ENCODE results near the gene REEP3.

DNA sequence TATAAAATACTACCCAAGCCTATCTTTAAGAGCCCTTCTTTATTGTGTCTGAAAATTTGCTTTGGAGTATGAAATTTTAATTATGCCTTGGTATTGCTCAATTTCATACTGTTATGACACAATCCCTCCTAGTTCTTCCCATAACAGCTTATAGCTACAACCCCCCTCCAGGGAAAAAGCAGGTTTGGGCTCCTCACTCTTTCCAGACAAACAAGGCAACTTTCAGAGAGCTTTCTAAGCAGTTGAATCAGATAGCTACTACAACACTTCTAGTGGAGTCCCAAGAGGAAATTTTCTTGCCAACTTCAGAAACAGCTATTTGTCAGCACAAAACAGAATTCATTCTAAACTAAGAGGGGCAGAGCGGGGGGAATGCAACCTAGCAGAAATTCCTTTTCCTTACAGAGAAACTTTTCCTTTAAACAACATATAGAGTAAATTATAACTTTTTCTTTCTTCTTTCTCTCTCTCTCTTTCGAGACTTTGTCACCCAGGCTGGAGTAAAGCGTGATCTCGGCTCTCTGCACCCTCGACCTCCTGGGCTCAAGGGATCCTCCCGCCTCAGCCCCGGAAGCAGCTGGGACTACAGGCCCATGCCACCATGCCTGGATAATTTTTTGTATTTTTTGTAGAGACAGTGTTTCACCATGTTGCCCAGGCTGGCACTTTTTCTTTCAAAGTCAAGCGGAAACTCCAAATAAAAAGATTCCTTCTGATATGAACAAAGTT, 29.4 kb upstream of the REEP3 start:
- TF ChIP-seq, protein P1, sequence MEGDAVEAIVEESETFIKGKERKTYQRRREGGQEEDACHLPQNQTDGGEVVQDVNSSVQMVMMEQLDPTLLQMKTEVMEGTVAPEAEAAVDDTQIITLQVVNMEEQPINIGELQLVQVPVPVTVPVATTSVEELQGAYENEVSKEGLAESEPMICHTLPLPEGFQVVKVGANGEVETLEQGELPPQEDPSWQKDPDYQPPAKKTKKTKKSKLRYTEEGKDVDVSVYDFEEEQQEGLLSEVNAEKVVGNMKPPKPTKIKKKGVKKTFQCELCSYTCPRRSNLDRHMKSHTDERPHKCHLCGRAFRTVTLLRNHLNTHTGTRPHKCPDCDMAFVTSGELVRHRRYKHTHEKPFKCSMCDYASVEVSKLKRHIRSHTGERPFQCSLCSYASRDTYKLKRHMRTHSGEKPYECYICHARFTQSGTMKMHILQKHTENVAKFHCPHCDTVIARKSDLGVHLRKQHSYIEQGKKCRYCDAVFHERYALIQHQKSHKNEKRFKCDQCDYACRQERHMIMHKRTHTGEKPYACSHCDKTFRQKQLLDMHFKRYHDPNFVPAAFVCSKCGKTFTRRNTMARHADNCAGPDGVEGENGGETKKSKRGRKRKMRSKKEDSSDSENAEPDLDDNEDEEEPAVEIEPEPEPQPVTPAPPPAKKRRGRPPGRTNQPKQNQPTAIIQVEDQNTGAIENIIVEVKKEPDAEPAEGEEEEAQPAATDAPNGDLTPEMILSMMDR (IDR thresholded peaks at IDR 0.05; ENCODE audit: control extremely low read depth in 1 of 3, insufficient read depth in 1 of 3, low read depth in 1 of 3, low read length in 3 of 3) = no peak
- TF ChIP-seq TAF1 (IDR thresholded peaks at IDR 0.05; ENCODE audit: low read depth, low read length) = no peak
- no peak for TF ChIP-seq EP300 (IDR thresholded peaks at IDR 0.05; ENCODE audit: borderline replicate concordance in 1 of 2, low read depth in 2 of 2, low read length in 2 of 2)
- TF ChIP-seq BRCA1 (IDR thresholded peaks at IDR 0.05; ENCODE audit: low read depth, low read length) = no peak
- no peak for TF ChIP-seq TEAD4 (IDR thresholded peaks at IDR 0.05; ENCODE audit: low read depth, low read length)
- TF ChIP-seq RAD21 (IDR thresholded peaks at IDR 0.05 in 1 of 2, conservative IDR thresholded peaks at IDR 0.05 in 1 of 2; ENCODE audit: low read depth in 2 of 2, low read length in 2 of 2) = no peak
- TF ChIP-seq, protein P2, sequence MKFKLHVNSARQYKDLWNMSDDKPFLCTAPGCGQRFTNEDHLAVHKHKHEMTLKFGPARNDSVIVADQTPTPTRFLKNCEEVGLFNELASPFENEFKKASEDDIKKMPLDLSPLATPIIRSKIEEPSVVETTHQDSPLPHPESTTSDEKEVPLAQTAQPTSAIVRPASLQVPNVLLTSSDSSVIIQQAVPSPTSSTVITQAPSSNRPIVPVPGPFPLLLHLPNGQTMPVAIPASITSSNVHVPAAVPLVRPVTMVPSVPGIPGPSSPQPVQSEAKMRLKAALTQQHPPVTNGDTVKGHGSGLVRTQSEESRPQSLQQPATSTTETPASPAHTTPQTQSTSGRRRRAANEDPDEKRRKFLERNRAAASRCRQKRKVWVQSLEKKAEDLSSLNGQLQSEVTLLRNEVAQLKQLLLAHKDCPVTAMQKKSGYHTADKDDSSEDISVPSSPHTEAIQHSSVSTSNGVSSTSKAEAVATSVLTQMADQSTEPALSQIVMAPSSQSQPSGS (IDR thresholded peaks at IDR 0.05; ENCODE audit: low read length) = no peak
- TF ChIP-seq POLR2A (IDR thresholded peaks at IDR 0.05; ENCODE audit: control extremely low read depth in 1 of 2, low read depth in 2 of 2, low read length in 2 of 2) = no peak
- no peak for TF ChIP-seq SRF (IDR thresholded peaks at IDR 0.05; ENCODE audit: low read depth, low read length)

Data from H1 (cell line).